Activated T-cell treated with anti-CD3 and anti-CD28 coated beads, Interleukin-2, amount 50 U/mL, for 48 hours (primary cell): Measurements from ENCODE around the gene PI4K2A.

ENCODE experiments used
- DNase-seq, 2 experiments: peaks; one replicate each; pipeline ENCODE4 v3.0.0-alpha.2; 2020

Gene PI4K2A

GRCh38 chr10:97640174-97640867, at the start of gene PI4K2A:
TSS of gene PI4K2A (plus strand) at chr10:97640671. CDS start at chr10:97640743, 72 bp downstream.
- peak; percentile 99 for DNase-seq

GRCh38 chr10:97590748-97591495, 49.5 kb upstream of the PI4K2A start:
- no peak for DNase-seq

DNA sequence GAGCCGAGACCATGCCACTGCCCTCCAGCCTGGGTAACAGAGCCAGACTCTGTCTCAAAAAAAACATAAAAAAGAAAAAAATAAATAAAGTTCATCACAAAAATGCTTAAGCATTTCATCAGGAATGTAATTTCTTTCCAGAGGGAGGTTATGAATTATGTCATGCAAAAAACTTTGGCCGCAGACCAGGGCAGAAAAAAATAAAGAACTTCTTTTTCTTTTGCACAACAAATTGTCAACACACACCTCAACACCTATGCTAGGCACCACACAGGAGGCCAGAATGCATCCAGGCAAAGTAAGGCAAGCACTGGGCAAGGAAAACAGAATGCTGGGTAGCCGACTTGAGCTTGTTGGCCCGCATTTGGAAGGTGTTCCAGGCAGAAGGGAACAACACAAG, 47.0 kb upstream of the PI4K2A start:
- DNase-seq, result no peak

DNA sequence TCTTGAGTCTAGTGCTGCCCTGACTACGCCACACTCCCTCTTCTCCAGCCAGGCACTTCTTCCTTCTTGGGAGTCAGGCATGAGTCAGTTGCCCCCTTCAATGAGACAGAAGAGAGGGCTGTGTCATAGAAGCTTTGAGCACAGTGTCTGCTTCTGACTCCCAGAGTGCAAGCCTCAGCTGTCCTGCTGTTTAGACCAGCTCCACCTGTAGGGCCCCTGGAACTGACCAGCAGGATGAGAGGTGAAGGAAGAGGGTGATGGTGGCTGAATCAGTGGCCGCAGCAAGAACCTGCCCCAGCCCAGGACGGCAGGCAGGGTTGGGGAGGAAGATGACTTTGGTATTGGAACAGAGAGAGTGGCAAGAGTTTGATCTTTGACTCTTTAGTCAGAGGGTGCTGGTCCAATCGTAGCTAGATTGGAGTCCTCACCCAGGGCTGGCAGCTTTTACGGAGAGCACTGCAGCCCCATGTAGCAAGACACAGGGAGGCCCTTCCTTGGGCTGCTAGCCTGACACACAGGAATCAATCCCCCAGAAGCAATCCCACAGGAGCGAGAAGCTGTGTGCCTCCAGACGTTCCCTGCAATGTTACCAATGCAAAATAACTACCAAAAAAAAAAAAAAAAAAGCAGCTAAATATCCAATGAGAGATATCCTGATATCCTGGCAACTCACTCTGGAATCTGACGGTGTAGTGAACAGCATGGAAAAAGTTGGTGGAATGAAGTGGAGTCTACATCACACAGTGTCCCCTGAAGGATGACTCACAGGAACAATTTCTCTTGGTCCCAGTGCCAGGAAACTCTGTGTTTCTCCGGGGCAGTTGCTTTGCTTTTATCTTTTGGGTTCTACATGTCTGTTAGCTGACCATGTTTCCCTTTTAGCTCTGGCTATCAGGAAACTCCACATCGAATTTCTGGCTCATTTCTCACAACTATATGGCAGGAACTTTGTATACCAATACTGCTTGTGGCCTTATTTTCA, 44.1 kb upstream of the PI4K2A start:
- DNase-seq, result no peak

- no peak for DNase-seq
Measured at GRCh38 chr10:97597778-97598177, 42.7 kb upstream of the PI4K2A start.

DNA sequence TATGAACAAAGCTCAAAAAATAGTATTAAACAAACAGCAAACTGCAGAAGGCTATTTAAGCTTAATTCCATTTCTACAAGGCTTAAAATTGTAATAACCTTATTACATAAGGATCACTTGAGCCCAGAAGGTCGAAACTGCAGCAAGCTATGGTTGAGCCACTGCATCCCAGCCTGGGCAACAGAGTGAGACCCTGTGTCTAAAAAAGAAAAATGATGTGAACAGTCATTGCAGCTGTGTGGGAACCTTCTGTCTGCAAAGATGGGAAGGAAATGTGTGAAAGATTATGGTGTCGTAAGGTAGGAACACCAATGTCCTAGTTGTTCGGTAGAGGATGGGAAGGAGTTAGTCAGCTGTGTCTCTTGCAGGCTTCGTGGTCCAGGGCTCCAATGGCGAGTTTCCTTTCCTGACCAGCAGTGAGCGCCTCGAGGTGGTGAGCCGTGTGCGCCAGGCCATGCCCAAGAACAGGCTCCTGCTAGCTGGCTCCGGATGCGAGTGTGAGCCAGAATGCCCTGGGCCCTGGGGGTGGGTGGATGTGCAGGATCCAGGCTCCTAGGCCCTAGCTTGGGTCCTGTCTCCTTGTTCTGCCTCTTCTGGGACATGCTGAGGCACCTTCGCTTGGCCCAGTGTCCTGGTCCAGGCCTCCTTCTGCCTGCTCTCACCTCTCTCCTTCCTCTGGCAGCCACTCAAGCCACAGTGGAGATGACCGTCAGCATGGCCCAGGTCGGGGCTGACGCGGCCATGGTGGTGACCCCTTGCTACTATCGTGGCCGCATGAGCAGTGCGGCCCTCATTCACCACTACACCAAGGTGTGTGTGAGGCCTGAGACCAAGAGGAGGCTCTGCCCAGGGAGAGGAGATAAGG, 41.8 kb upstream of the PI4K2A start:
- no peak for DNase-seq

- DNase-seq, result no peak
Measured at GRCh38 chr10:97599272-97599619, 41.2 kb upstream of the PI4K2A start.

GRCh38 chr10:97600616-97601015, 39.9 kb upstream of the PI4K2A start:
- no peak for DNase-seq

- DNase-seq, result no peak
Measured at GRCh38 chr10:97601268-97602215, 38.9 kb upstream of the PI4K2A start.

GRCh38 chr10:97607095-97607636, 33.3 kb upstream of the PI4K2A start:
- DNase-seq, result no peak

- DNase-seq, result no peak
Measured at GRCh38 chr10:97608991-97609561, 31.4 kb upstream of the PI4K2A start.

DNA sequence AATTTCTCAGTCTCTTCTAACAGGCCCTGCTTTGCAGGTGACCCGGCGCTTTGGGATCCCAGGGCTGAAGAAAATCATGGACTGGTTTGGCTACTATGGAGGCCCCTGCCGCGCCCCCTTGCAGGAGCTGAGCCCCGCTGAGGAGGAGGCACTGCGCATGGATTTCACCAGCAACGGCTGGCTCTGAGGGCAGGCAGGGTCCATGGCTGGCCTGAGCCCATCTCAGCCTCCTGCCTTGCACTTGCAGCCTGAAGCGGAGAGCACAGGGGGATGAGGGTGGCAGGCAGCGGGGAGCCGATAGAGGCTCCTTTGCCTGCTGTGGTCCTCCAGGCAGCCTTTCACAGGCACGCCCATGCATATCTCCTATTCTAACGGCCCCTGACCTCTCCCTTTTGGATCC, 29.0 kb upstream of the PI4K2A start:
- DNase-seq, result no peak

GRCh38 chr10:97612386-97612785, 28.1 kb upstream of the PI4K2A start:
- no peak for DNase-seq

GRCh38 chr10:97618285-97618684, 22.2 kb upstream of the PI4K2A start:
- no peak for DNase-seq

DNA sequence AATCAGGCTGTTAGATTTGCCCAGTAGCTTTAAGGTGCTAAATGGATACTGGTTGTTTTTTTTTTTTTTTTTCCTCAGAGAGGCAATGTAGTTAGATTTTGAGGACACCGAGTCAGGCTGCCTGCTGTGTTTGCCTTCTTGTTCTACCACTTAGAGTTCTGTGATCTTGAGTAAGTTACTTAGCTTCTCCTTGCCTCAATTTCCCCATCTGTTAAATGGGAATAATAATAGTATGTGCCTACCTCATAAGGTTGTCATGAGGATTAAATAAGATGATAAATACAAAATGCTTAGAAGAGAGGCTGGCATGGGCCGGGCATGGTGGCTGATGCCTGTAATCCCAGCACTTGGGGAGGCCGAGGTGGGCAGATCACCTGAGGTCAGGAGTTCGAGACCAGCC, 21.7 kb upstream of the PI4K2A start:
- no peak for DNase-seq

- DNase-seq, result no peak
Measured at GRCh38 chr10:97623277-97623676, 17.2 kb upstream of the PI4K2A start.

DNA sequence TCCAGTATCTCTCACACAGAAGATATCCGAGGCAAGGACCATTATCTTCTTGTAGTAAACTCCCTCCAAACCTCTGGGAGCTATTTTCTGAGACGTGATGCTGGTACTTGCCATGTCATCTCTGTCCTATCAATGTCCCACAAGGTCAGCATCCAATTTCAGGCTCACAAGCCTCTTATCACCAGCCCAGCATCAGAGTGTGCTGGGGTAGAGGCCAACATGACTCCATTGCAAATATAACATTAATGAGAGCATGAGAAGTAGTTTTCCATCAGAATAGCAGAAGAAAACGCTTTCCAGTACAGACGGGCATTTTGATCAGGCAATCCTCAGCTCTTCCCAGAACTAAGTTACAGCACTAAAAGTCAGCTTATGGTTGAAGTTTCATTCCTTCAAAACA, 12.7 kb upstream of the PI4K2A start:
- DNase-seq, result no peak

DNA sequence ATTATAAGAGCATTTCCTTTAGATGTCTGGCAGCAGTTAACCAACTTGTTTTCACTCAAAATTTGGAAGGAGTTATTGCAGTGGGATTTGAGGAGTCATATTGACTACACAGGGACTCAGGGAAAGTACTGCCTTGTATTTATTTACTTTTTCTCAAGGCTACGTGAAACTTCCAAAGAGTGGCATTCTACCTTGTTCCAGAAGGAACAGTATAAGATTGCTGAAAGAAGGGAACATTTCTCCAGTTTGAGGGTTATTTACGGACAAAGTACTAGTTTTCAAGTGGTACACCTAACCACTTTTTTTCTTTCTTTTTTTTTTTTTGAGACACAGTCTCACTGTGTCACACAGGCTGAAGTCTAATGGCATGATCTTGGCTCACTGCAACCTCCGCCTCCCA, 12.2 kb upstream of the PI4K2A start:
- no peak for DNase-seq

- no peak for DNase-seq
Measured at GRCh38 chr10:97629289-97629688, 11.2 kb upstream of the PI4K2A start.

GRCh38 chr10:97631098-97631497, 9.4 kb upstream of the PI4K2A start:
- no peak for DNase-seq
